B cell (primary cell): ENCODE results near the gene PTRH1. TPM values are rescaled to one million over a fixed set of nuclear protein-coding genes. Genes with fewer than 3 reads are reported as not detected.

Experiments used
- ATAC-seq: fragments of 200-7000 bp; cut with Tn5 transposase; one replicate; pipeline ENCODE4 v1.10.0; 2021; ENCODE audit warnings: low read depth, mild to moderate bottlenecking, moderate number of reproducible peaks, moderate library complexity
- CTCF ChIA-PET: fragments of 350-600 bp; sonication (Branson Sonifier 250); formaldehyde crosslinking; loops from one replicate; lab custom pipeline; 2021; ENCODE audit warnings: antibody characterized with exemption, inconsistent platforms; lab: Charles Lee
- POLR2A ChIA-PET: fragments of 350-600 bp; sonication (Branson Sonifier 250); formaldehyde crosslinking; loops from one replicate; lab custom pipeline; 2021; ENCODE audit warnings: antibody characterized with exemption; lab: Charles Lee
- DNase-seq: peaks from one replicate; pipeline ENCODE4 v3.0.0; 2013
- H2AFZ ChIP-seq: 2 replicates; pipeline ENCODE4 v1.6.1; 2012; ENCODE audit warnings: mild to moderate bottlenecking, low read depth, low read length; ENCODE audit not compliant: insufficient read depth, poor library complexity, severe bottlenecking
- H3K27ac ChIP-seq, 2 donors: 1 replicate in 1 of 2; 2 replicates in 1 of 2; pipeline ENCODE4 v1.5.1; 2012 to 2013; ENCODE audit warnings: low read length in 2 of 2, mild to moderate bottlenecking in 2 of 2, moderate library complexity in 1 of 2
- H3K27me3 ChIP-seq, 4 experiments: fragments of 200-600 bp in 1 of 4; sonication (generic) in 1 of 4; replicated peaks in 1 of 4; 1 replicate in 2 of 4; 2 replicates in 2 of 4; pipeline versions ENCODE4 v1.6.1 to v1.7.0; 2013 to 2016; ENCODE audit warnings: low read length in 3 of 4, mild to moderate bottlenecking in 2 of 4, mixed read lengths in 1 of 4, moderate library complexity in 1 of 4; ENCODE audit not compliant: insufficient read depth in 4 of 4, control insufficient read depth in 3 of 4; ENCODE audit errors: control extremely low read depth in 1 of 4
- H3K36me3 ChIP-seq, 2 experiments: replicated peaks in 1 of 2; 1 replicate in 1 of 2; 2 replicates in 1 of 2; pipeline versions ENCODE4 v1.6.1 to v1.7.1; 2013; ENCODE audit warnings: low read length in 1 of 2; ENCODE audit not compliant: insufficient read depth in 2 of 2, control insufficient read depth in 1 of 2; ENCODE audit errors: control extremely low read depth in 1 of 2, extremely low read depth in 1 of 2
- H3K4me1 ChIP-seq, 2 donors: fragments of 200-600 bp in 1 of 2; sonication (generic) in 1 of 2; 1 replicate in 1 of 2; 2 replicates in 1 of 2; pipeline versions ENCODE4 v1.5.1 to v1.6.1; 2013 to 2017; ENCODE audit warnings: low read length in 2 of 2; ENCODE audit not compliant: control insufficient read depth in 2 of 2, insufficient read depth in 2 of 2
- H3K4me2 ChIP-seq: replicated peaks from 2 replicates; pipeline ENCODE3; 2012; ENCODE audit warnings: mild to moderate bottlenecking, low read depth, low read length; ENCODE audit not compliant: poor library complexity, severe bottlenecking
- H3K4me3 ChIP-seq, 5 experiments: fragments of 200-600 bp in 1 of 5; sonication (generic) in 1 of 5; 1 replicate in 3 of 5; 2 replicates in 2 of 5; pipeline versions ENCODE4 v1.5.1 to v1.7.0; 2011 to 2016; ENCODE audit warnings: low read length in 4 of 5, mild to moderate bottlenecking in 4 of 5, low read depth in 2 of 5, control low read depth in 1 of 5, moderate library complexity in 1 of 5; ENCODE audit not compliant: insufficient read depth in 1 of 5; ENCODE audit errors: control extremely low read depth in 1 of 5, extremely low read depth in 1 of 5
- H3K79me2 ChIP-seq: fragments of 200-600 bp; sonication (generic); one replicate; pipeline ENCODE4 v1.6.0; 2016; ENCODE audit warnings: low read length; ENCODE audit not compliant: control insufficient read depth, insufficient read depth
- H3K9ac ChIP-seq: fragments of 200-600 bp; sonication (generic); 2 replicates; pipeline ENCODE4 v1.6.1; 2017; ENCODE audit warnings: mild to moderate bottlenecking, low read length, moderate library complexity
- H3K9me3 ChIP-seq, 3 donors: one replicate each; pipeline versions ENCODE4 v1.6.1 to v1.7.1; 2013; ENCODE audit warnings: low read length in 2 of 3; ENCODE audit not compliant: control insufficient read depth in 2 of 3, insufficient read depth in 1 of 3; ENCODE audit errors: control extremely low read depth in 1 of 3
- H4K20me1 ChIP-seq: 2 replicates; pipeline ENCODE4 v1.6.0; 2012; ENCODE audit warnings: mild to moderate bottlenecking, low read length; ENCODE audit not compliant: insufficient read depth, control insufficient read depth, poor library complexity, severe bottlenecking
- H3K27ac Mint-ChIP-seq: one replicate; pipeline ENCODE4 v1.8.0; 2021; ENCODE audit warnings: mixed read lengths
- H3K27me3 Mint-ChIP-seq: one replicate; pipeline ENCODE4 v1.8.0; 2021; ENCODE audit warnings: mixed read lengths
- H3K4me1 Mint-ChIP-seq: one replicate; pipeline ENCODE4 v1.8.0; 2021; ENCODE audit warnings: mixed read lengths
- H3K4me3 Mint-ChIP-seq: one replicate; pipeline ENCODE4 v1.8.0; 2021; ENCODE audit warnings: mixed read lengths
- H3K9me3 Mint-ChIP-seq: one replicate; pipeline ENCODE4 v1.8.0; 2022; ENCODE audit warnings: mixed read lengths; ENCODE audit not compliant: insufficient read depth
- EZH2 ChIP-seq: IDR thresholded peaks from 2 replicates; pipeline ENCODE4 v1.6.1; 2012; ENCODE audit warnings: borderline replicate concordance, low read depth, mild to moderate bottlenecking, moderate library complexity, low read length; ENCODE audit not compliant: insufficient read depth, poor library complexity, severe bottlenecking
- WGBS: methylation state at CpG from one replicate; pipeline ENCODE4 v1.1.5; 2013; ENCODE audit warnings: missing lambda C conversion rate; ENCODE audit not compliant: insufficient coverage; 5-methylcytosine and 5-hydroxymethylcytosine counted together
- intact Hi-C: fragments of 100-400 bp; cut with micrococcal nuclease; formaldehyde crosslinking; loops from one replicate; pipeline ENCODE4 v1.10.0; 2022
- polyA plus RNA-seq: library from polyadenylated mRNA; depleted of rRNA; stranded (reverse); fragments of >200 nt; gene quantifications from 2 replicates; pipeline ENCODE4 v1.2.3, GENCODE V29; 2012
- total RNA-seq, 2 donors: library from RNA; stranded (reverse); fragments of 120-200 nt in 1 of 2; gene quantifications; 1 replicate in 1 of 2; 2 replicates in 1 of 2; pipeline versions ENCODE4 v1.2.3 to v1.2.4, GENCODE V29; 2013 to 2022
- TF ChIP-seq, protein P1 (sequence below): fragments of 200-600 bp; IDR thresholded peaks from one replicate; pipeline ENCODE4 v1.8.0; 2022; ENCODE audit warnings: antibody characterized with exemption, mild to moderate bottlenecking

PTRH1 gene
- total and polyA plus RNA-seq, 2 donors (not counting 1 experiment from before 2014, with no cell fraction given), result 6.3 to 7.6 TPM

DNA sequence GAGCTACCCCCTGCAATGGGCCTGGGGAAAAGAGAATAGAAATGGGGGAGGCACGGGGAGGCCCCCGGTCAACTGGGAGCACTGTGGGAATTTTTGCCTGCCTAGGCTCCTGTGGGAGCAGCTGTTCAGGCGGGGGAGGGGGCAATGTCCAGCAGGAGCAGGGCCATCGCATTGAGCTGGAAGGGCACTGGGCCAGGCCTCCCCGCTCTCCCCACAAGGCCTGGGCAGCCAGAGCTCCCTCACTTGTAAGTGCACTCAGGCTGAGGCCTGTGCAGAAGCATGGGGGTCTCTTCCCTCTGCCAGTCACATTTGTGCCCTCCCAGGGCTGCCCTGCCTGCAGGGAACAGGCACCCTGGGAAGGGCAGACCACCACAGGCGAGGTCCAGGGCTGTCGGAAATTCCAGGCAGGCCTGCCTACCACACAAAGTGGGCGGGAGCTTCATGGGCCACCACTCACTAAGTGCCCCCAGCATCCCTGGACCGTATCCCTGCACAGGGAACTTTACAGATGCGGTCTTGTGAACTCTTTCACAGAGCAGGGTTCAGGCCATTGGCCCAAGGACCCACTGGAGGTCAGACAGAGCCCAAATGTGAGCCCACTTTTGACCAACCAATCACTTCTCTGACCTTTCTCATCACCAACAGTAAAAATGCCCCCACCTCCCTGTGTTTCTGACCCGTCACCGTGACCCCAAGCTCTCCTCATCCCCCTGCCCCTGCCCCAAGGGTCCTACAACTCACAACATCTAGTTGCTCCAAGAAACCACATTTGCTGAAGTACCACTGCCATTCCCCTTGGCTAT lies 9.7 kb downstream of the PTRH1 start:
- ATAC-seq (no peak), DNase-seq (no peak)
- Histone ChIP-seq H3K9me3 (no peaks in the 10 kb centered on the region), H3K9ac (no peak overlapping the region), H3K4me2 (no peak overlapping the region), H3K4me3 (no peak overlapping the region), H3K36me3 (no peaks in the 10 kb centered on the region), H3K27ac (no peak overlapping the region), H3K27me3 (no peaks in the 10 kb centered on the region), H4K20me1 (no peaks in the 10 kb centered on the region), H3K79me2 (no peaks in the 10 kb centered on the region), H3K4me1 (no peaks in the 10 kb centered on the region), H2AFZ (no peak overlapping the region)
- CTCF ChIA-PET, result interaction anchor here (1.0 to 1.5 kb wide), 3 partner anchors 18 to 164 kb away, joined by 3 to 6 read pairs (median 3); partner anchors contain the start of gene TOR2A
- H3K27ac Mint-ChIP-seq, result no peak overlapping the region
- TF ChIP-seq, protein P1, sequence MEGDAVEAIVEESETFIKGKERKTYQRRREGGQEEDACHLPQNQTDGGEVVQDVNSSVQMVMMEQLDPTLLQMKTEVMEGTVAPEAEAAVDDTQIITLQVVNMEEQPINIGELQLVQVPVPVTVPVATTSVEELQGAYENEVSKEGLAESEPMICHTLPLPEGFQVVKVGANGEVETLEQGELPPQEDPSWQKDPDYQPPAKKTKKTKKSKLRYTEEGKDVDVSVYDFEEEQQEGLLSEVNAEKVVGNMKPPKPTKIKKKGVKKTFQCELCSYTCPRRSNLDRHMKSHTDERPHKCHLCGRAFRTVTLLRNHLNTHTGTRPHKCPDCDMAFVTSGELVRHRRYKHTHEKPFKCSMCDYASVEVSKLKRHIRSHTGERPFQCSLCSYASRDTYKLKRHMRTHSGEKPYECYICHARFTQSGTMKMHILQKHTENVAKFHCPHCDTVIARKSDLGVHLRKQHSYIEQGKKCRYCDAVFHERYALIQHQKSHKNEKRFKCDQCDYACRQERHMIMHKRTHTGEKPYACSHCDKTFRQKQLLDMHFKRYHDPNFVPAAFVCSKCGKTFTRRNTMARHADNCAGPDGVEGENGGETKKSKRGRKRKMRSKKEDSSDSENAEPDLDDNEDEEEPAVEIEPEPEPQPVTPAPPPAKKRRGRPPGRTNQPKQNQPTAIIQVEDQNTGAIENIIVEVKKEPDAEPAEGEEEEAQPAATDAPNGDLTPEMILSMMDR, result no peak
- no peak for TF ChIP-seq EZH2
- POLR2A ChIA-PET, result no interaction called here
- intact Hi-C loops, result no loop called here
- WGBS, result 94% methylated on average over 12 of the region's 12 CpGs
- H3K4me3 Mint-ChIP-seq, result no peak overlapping the region
- H3K27me3 Mint-ChIP-seq, result no peaks in the 10 kb centered on the region
- peaks cover 5% of the 10 kb centered on the region for H3K4me1 Mint-ChIP-seq
- H3K9me3 Mint-ChIP-seq, result no peaks in the 10 kb centered on the region

DNA sequence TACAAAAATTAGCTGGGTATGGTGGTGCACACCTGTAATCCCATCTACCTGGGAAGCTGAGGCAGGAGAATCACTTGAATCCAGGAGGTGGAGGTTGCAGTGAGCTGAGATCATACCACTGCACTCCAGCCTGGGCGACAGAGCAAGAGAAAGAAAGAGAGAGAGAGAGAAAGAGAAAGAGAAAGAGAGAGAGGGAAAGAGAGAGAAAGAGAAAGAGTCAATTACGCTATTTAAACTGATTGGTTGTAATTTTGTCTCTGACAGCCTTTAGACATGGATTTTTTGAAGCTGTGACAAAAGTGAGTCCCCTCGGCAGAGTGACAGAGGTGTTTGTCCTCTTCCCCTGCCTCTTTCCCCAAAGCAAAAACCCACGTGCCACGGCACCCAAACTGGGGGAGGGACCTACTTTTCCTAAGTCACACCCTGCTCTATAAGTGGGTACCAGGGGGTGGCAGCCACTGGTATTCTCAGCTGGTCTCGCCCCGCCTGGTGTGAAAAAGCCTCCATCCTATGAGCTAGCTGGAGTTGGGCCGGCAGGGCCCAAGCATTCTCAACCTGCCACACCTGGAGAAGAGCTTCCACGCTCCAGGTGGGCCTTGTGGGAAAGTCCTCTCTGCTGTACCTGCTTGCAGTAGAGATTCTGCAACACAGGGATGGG lies 12.0 kb downstream of the PTRH1 start:
- CTCF ChIA-PET, result interaction anchor here (0.6 kb wide), 1 partner anchor 763 kb away, joined by 3 read pairs; no protein-coding TSS in a partner anchor
- Histone ChIP-seq H4K20me1 (no peaks in the 10 kb centered on the region), H3K4me2 (no peak overlapping the region), H3K27ac (no peak overlapping the region), H3K36me3 (no peaks in the 10 kb centered on the region), H3K9me3 (no peaks in the 10 kb centered on the region), H3K79me2 (no peaks in the 10 kb centered on the region), H3K9ac (no peak overlapping the region), H3K4me1 (peaks cover 6 to 12% of the 10 kb centered on the region in 2 donors), H3K4me3 (no peak overlapping the region), H3K27me3 (no peaks in the 10 kb centered on the region), H2AFZ (no peak overlapping the region)
- ATAC-seq (no peak), DNase-seq (no peak)
- WGBS, result 90% methylated on average over 6 of the region's 9 CpGs
- Mint-ChIP-seq H3K4me3 (no peak overlapping the region), H3K4me1 (peaks cover 15% of the 10 kb centered on the region), H3K27ac (no peak overlapping the region), H3K27me3 (no peaks in the 10 kb centered on the region), H3K9me3 (no peaks in the 10 kb centered on the region)
- intact Hi-C loops, result no loop called here
- TF ChIP-seq EZH2, result no peak
- TF ChIP-seq, protein P1, result no peak
- POLR2A ChIA-PET, result no interaction called here
